Right lobe of liver (tissue), 6 donors: ENCODE results near the gene HSPA12B. TPM values are rescaled to one million over a fixed set of nuclear protein-coding genes. Genes with fewer than 3 reads are reported as not detected.
A peak's percentile ranks its signal among the peaks of the same experiment; 100 is the strongest.

Source experiments
- ATAC-seq, 4 donors: fragments of 200-7000 bp; cut with Tn5 transposase; one replicate each; pipeline ENCODE4 v1.9.1; 2020; ENCODE audit warnings: mild to moderate bottlenecking in 4 of 4, moderate library complexity in 4 of 4
- DNase-seq, 3 donors: peaks; one replicate each; pipeline ENCODE4 v3.0.0-alpha.2; 2020
- H3K27ac ChIP-seq, 3 donors: fragments of 200-600 bp; one replicate each; pipeline ENCODE4 v1.8.0; 2022
- H3K27me3 ChIP-seq, 2 donors: fragments of 200-600 bp; one replicate each; pipeline ENCODE4 v1.8.0; 2022
- H3K36me3 ChIP-seq, 4 donors: fragments of 200-600 bp; sonication (generic) in 1 of 4; one replicate each; pipeline versions ENCODE4 v1.5.1 to v1.8.0; 2017 to 2022; ENCODE audit warnings: control low read depth in 1 of 4
- H3K4me1 ChIP-seq, 4 donors: fragments of 200-600 bp; sonication (generic) in 1 of 4; one replicate each; pipeline versions ENCODE4 v1.5.1 to v1.8.0; 2017 to 2022; ENCODE audit warnings: control low read depth in 1 of 4
- H3K4me3 ChIP-seq, 3 donors: fragments of 200-600 bp; one replicate each; pipeline ENCODE4 v1.8.0; 2022
- H3K9me3 ChIP-seq, 4 donors: fragments of 200-600 bp; sonication (generic) in 1 of 4; one replicate each; pipeline versions ENCODE4 v1.5.1 to v1.8.0; 2017 to 2022; ENCODE audit warnings: control low read depth in 1 of 4
- CTCF ChIP-seq, 4 donors: fragments of 200-600 bp in 3 of 4; fragments of 450-650 bp in 1 of 4; IDR thresholded peaks; one replicate each; pipeline versions ENCODE4 v1.5.1 to v1.8.0; 2016 to 2022; ENCODE audit warnings: antibody characterized with exemption in 4 of 4, mild to moderate bottlenecking in 2 of 4
- POLR2A ChIP-seq: fragments of 450-650 bp; IDR thresholded peaks from one replicate; pipeline ENCODE4 v1.6.1; 2017; ENCODE audit warnings: antibody characterized with exemption, mild to moderate bottlenecking
- WGBS: methylation state at CpG from one replicate; pipeline ENCODE4 v1.1.6; 2018; ENCODE audit warnings: low coverage, low lambda C conversion rate; ENCODE audit not compliant: insufficient coverage; ENCODE audit errors: missing lambda C conversion rate; 5-methylcytosine and 5-hydroxymethylcytosine counted together
- intact Hi-C, 2 donors: fragments of 100-400 bp; cut with DNase I; formaldehyde crosslinking; loops; one replicate each; pipeline versions ENCODE4 v1.11.2 to v1.14.1; 2022
- total RNA-seq, 6 experiments: library from RNA; depleted of rRNA in 2 of 6; stranded (reverse); fragments of >200 nt in 2 of 6; fragmentation: NEBNext Ultra II Directional in 3 of 6; extraction: Animal tissue kit (Norgen Biotek cat#: 25700) in 3 of 6; gene quantifications; one replicate each; pipeline versions ENCODE4 v1.1.0 to v1.2.4, GENCODE V29; 2016 to 2023
- donor health status: DM: no; HTN: yes; CAD: no.
- donor health status: DM: no; HTN: no; CAD: no.
- donor health status: DM: no; HTN: no; CAD: no.
- donor health status: DM: no; HTN: yes; CAD: no.
- donor health status: DM: no; HTN: yes; CAD: no.

Gene HSPA12B
- total RNA-seq, 6 experiments from 2014 or later: 0.46 to 2.2 (median 0.97) TPM

DNA sequence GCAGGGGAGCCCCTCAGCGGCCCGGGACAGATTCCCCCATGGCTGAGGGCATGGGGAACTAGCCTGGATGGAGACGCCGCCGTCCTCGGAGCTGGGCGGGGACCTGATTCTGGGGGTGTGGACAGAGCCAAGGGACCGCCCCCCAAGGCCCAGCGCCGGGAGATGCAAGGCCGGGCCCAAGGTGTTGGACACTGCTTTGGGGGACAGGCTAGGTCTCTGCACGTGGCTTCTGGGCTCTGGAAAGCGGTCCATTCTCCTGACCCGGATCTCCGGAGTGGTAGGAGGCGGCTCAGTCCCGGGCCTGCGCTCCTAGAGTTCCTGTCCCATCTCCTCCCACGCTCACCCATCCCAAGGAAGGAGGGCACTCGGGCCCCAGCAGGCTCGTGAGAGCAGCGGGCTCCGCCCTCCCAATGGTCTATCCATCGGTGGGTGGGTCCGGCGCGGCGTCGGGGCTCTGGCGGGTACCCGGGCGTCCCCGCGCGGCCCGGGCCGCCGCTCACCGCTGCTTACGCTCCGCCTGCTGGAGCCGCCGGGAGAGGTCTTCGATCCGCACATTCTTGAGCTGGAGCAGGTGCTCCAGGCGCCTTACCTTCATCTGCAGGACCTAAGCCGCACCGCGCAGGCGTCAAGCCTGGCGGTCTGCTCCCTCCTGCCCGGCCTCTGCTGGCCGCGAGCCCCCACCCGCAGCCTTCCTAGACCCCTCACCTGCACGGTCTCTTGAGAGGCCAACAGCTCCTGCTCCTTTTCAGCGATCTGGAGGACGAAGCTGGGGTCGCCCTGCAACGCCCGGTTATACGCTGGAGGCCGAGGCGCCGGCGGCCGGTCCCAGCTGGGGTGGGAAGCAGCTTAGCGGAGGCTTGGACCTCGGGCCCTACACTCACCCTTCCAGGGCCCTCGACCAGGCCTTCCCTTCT is 45.5 kb downstream of the HSPA12B start:
- ATAC-seq (peak; percentile 52 to 60 (median 54)), DNase-seq (peak in 2 of 3 donors; percentile 72 to 74)
- H3K27ac ChIP-seq: no peak overlapping the region
- H3K9me3 ChIP-seq: no peaks in the 10 kb centered on the region
- peak overlapping the region; percentile 43 to 54 (median 46) for H3K4me3 ChIP-seq
- 9% methylated on average over 15 of the region's 70 CpGs for WGBS
- peaks cover 0 to 21% (median 8%) of the 10 kb centered on the region in 4 donors for H3K4me1 ChIP-seq
- TF ChIP-seq POLR2A: no peak
- no peak for TF ChIP-seq CTCF (IDR thresholded peaks at IDR 0.05)
- intact Hi-C loops: loop anchor here in 1 of 2 donors (10.0 kb wide), 1 partner anchor 103 kb away; no protein-coding TSS in a partner anchor
- no peaks in the 10 kb centered on the region for H3K36me3 ChIP-seq
- no peaks in the 10 kb centered on the region for H3K27me3 ChIP-seq

DNA sequence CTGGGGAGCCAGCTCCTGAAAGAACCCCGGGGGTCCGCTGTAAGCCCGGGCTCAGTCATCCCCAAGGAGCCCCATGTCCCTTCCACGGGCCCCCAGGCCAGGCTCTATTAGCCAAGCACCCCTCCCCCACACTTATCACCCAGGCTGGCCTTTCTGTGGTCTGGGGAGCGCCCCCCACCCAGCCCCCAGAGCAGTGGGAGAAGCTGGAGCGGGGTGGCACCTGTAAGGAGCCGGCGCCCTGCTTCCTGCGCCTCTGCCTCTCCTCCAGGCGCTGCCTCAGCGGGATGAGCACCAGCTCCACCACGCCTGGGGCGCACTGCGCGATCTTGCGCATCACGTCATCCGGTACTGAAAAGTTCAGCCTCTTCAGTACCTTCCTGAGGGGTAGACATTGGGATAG is 46.5 kb downstream of the HSPA12B start:
- H3K27ac ChIP-seq: no peak overlapping the region
- H3K9me3 ChIP-seq: no peaks in the 10 kb centered on the region
- intact Hi-C loops: loop anchor here in 1 of 2 donors (10.0 kb wide), 1 partner anchor 104 kb away; no protein-coding TSS in a partner anchor
- no peak overlapping the region for H3K4me3 ChIP-seq
- H3K36me3 ChIP-seq: no peaks in the 10 kb centered on the region
- H3K27me3 ChIP-seq: no peaks in the 10 kb centered on the region
- H3K4me1 ChIP-seq: peaks cover 0 to 21% (median 8%) of the 10 kb centered on the region in 4 donors
- DNase-seq (no peak), ATAC-seq (no peak)
- 30% methylated on average over 9 of the region's 18 CpGs for WGBS
- TF ChIP-seq POLR2A (no peak), CTCF (IDR thresholded peaks at IDR 0.05) (no peak)

DNA sequence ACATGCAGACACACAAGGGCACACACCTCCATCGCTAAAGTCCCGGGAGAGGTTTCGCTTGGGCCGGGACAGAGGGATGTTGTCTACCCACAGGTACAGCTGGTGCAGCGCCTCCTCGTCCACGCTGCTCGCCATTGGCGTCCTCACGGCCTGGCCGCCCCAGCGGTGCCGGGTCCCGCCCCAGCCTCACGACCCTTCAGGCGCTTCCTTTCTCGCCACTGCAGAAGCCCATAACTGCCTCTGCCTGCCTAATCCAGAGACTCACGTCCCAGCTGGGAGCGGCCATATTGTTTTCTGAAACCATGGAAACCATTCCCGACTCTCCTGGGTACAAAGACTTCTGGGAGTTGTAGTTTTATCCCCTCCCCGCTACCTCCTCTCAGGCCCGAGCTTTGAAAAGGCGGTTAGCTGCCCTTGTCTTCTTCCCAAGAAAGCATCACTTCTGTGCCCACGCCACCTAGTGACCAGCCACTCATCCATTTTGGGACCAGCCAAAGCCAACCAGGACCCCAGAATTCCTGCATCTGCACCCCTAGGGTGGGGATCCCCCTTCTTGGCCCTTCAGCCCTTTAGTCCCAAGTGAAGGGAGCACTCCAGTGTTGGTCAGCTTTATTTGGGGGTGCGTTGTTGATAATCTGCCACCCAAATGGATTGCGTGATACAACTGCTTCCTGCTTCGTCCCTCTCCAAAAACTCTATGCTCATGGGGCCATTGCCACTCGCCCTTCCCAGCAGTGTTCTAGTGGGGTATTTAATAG is 48.8 kb downstream of the HSPA12B start, which contains the start of gene SPEF1:
Gene SPEF1 (minus strand): TSS at position 296 of the 758 bp plus-strand sequence. CDS start 161 bp downstream, at position 135.
- H3K4me1 ChIP-seq: peaks cover 0 to 34% (median 11%) of the 10 kb centered on the region in 4 donors
- no peaks in the 10 kb centered on the region for H3K27me3 ChIP-seq
- intact Hi-C loops: no loop called here
- 7% methylated on average over 9 of the region's 28 CpGs for WGBS
- H3K9me3 ChIP-seq: no peaks in the 10 kb centered on the region
- peak; percentile 71 to 87 (median 75) for DNase-seq
- no peak within 1 kb of the TSS for H3K27ac ChIP-seq
- TF ChIP-seq CTCF (IDR thresholded peaks at IDR 0.05): peak; percentile 38 to 47 (median 44)
- TF ChIP-seq POLR2A: no peak
- H3K4me3 ChIP-seq: peak within 1 kb of the TSS; percentile 4 to 47 (median 34)
- H3K36me3 ChIP-seq: no peaks in the 10 kb centered on the region
- peak; percentile 85 to 91 (median 88) for ATAC-seq

DNA sequence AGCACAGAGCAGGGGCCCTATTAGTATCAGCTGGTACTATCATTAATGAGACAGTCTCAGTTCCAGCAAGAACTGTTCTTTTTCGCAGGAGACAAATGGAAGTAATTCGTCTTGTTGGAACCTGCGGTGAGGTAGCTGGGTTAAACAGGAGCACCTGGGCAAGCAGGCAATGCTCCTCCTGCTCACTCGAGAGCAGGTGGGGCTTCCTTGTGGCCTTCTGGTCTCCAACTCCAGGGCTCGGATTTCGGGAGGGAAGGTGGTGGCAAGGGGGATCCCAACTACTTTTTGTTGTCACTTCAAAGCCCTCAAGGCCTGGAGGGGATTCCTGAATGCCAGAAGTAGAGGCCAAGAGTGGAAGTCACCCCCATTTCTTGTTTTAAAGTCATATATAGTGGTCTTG is 50.1 kb downstream of the HSPA12B start:
- Histone ChIP-seq H3K4me3 (no peak overlapping the region), H3K27me3 (no peaks in the 10 kb centered on the region), H3K9me3 (no peaks in the 10 kb centered on the region), H3K4me1 (peaks cover 0 to 31% (median 13%) of the 10 kb centered on the region in 4 donors), H3K27ac (no peak overlapping the region), H3K36me3 (no peaks in the 10 kb centered on the region)
- DNase-seq (no peak), ATAC-seq (no peak)
- TF ChIP-seq POLR2A (no peak), CTCF (IDR thresholded peaks at IDR 0.05) (no peak)
- intact Hi-C loops: no loop called here
- WGBS: 86% methylated on average over 5 of the region's 6 CpGs
